Activated naive CD4-positive, alpha-beta T cell treated with Interleukin-2 at 50 U/mL for 16 hours (primary cell): Measurements from ENCODE around the gene RAB6B.

Experiments
- DNase-seq: peaks from one replicate; pipeline ENCODE4 v3.0.0-alpha.2; 2020

Gene RAB6B

GRCh38 chr3:133895208-133896001 lies at the start of gene RAB6B:
RAB6B (minus strand) TSS chr3:133895882; CDS start chr3:133895466, 416 bp downstream.
- no peak for DNase-seq

DNA sequence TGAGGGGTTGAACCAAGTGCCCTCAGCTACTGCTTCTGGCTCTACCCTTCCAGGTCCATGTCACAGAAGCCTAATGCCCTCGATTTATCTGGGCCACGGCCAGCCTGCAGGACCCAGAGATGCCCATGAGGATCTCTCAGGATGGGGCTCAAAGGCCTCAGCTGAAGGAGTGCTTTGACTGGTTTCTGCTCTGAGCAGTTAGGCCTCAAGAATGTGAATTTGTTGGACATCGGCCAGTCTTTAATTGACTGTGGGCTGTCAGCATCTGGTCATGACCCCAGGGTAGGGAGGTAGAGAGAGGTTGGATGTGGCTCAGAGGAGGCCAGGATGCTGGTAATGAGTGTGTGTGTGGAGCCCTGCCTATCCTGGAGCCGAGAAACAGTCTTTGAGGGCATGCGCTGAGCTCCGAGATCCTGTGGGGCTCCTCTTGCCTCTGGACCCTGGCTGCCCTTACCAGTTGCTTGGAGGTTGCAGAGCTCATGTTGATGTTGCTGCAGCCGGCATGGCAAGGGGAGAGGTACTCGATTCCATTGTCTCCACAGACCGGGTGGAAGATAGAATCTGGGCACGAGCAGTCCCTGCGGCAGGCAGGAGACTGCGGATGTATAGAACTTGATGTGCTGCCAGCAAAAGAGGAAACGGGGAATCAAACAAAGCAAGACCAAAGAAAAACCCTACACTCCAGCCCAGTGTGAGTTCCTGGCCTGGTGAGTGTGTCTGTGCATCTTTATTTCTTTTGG lies 49.1 kb upstream of the RAB6B start:
- no peak for DNase-seq

GRCh38 chr3:133944181-133944580 lies 48.5 kb upstream of the RAB6B start:
- no peak for DNase-seq

DNA sequence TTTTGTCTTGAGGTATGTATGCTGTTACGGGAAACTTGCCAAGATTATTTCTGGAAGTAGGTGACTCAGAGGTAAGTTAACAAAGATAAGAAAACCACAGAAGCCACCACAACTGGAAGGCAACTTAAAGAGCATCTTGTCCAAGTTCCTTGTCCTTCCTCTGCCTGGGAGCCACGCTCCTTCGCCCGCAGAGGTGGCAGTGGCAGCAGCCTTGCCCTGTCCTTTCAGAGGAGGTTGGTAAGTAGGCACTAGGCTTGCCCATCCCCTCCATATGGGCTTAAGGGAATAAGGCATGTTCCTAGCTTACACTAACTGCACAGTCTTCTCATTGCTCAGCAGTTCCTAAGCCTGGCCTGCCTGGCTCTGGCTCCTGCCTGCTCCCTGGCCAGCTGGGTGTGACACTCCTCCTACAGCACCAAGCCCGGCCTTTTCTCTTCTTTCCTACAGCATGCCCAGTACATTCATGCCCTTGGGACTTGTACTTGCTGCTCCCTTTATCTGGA lies 48.0 kb upstream of the RAB6B start:
- no peak for DNase-seq

DNA sequence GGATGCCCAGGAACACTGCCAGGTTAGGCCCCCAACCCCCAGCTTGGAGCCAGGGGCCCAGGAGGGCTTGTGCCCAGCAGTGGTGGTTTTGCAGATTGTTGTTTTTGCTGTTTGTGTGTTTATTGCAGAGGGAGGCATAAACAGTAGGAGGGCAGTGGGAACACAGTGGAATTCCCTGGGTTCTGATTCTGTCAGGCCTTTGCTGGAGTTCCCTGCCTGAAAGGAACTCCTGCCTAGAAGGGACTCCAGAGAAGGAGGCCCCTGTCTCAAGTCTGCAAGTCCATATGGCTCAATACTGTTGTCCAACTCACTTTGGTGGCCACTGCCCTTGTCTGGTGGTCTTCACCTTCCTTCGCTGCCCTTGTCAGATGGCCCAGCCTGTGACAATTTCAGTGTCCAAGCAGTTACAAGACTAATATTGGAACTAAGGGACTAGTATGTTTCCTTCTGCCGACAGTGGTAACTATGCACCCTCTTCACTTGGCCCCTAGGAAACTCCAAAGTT lies 47.4 kb upstream of the RAB6B start:
- DNase-seq, result no peak

- no peak for DNase-seq
Observed at GRCh38 chr3:133941415-133941821, 45.7 kb upstream of the RAB6B start.

GRCh38 chr3:133940536-133940935 lies 44.9 kb upstream of the RAB6B start:
- DNase-seq, result no peak

GRCh38 chr3:133939463-133939835 lies 43.8 kb upstream of the RAB6B start:
- no peak for DNase-seq

GRCh38 chr3:133938770-133939462 lies 43.2 kb upstream of the RAB6B start:
- no peak for DNase-seq

DNA sequence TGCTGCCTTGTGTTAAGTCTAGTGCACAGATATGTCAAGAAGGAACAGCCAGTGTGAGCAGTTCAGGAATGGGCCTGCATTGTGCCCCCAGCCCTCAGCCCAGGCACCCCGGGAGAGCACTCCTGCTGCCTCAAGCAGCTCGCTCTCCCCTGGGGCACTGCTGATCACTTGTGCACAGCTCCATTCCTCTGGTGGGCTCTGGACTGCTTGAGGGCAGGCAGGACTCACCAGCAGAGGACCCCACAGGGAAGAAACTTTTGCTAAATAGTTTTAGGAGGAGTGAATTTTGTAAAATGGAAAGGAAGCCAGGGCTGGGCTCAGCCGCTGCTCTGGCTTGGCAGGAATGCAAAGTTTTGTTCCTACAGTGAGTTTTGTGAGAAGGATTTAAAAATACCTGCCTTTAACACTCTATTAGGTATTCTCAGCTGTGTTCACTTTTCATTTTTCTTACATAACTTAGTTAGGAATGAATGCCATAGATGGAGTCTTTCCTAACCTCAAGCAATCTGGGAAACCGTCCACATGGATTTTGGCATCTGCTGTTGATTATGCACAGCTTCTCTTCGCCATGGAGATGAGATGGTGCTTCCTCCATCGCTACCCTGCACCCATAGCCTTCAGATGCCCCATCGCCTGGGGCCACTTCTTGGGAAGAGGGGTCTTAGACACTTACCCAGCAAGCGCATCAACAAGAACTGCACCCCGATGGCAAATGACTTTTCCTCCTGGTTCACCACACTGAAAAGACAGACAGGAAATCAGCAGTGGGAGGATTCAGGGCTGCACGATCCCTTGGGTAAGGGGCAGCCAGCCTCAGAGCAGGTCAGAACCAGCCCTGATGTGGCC lies 42.3 kb upstream of the RAB6B start:
- DNase-seq, result no peak

- no peak for DNase-seq
Observed at GRCh38 chr3:133937061-133937686, 41.5 kb upstream of the RAB6B start.

GRCh38 chr3:133935843-133936769 lies 40.4 kb upstream of the RAB6B start:
- DNase-seq, result no peak

DNA sequence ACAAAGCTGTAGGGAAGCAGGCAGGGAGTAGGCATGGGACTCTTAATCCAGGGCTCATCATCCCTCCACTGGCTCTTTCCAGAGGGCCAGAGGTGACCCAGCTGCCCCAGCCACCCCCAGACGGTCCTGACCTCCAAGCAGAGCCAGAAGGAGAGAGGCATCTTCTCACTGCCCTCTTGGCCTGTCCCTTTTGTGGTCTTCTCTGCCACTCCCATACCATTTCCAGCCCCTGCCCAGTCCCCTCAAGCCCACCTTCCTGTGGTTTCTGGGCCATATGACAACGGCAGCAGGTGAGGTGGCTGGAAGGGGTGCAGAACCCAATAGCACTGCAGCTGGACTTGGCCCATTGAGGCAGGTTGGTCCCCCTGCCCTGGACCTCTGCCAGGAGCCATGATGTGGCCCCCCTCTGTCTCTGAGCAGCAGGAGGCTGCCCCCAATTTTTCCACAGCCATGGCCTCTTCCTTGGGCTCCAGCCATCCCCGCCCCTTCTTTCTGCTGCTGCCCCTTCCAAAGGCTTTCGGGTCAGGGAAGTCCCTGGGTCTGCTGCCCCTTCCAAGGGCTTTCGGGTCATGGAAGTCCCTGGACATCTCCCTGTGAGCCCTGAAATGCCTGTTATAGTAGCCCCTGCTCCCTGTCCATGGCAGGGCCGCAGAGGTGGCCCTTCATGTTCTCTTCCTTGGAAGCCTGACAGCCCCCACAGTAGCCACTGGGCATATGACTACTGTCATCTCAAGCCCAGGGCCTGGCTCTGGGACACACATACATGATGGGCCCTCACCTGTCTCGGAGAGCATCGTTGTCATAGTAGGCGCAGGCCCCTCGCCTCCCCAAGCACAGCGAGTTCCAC lies 39.5 kb upstream of the RAB6B start:
- no peak for DNase-seq

GRCh38 chr3:133934073-133934970 lies 38.6 kb upstream of the RAB6B start:
- DNase-seq, result no peak

DNA sequence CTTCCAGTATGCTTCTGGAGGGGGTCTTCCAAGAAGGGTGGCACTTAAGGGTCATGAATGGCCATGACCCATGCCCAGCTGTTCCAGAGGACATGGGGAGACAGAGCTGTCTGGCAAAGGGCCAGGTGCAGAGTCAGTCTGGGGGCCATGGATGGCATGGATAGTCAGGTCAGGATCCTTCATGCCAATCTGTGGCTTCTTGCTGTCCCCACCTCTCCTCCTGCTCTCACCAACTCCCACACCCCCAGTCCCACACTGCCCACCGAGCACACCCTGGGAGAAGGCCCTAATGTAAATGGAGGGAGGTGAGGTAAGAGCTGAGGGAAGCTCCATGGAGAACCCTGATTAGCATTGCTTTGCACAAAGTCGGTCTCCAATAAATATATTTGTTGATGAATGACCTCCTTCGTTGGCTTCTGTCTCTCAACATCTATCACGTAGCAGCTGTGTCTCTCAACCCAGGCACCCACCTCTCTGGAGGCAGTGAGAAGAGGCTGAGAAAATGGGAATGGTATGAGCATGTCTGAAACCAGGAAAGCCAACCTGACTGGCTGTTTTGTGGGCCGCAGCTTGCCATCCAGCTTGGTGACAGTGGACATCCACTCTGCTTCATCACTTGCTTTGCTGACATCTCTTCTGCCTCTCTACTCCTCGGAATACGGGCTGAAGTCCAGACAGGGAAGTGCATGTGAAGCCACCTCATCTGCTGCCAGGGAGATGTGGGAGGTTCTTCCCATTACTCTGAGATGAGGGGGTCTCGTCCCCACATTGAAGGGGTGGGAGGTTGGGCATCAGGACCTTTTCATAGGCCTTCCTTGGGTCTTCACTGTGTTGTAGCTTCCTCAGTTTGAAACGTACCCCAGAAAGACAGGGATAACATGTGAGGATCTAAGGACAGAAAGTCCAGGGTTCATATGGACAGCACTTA lies 37.7 kb upstream of the RAB6B start:
- DNase-seq, result no peak

GRCh38 chr3:133932009-133932408 lies 36.3 kb upstream of the RAB6B start:
- DNase-seq, result no peak

GRCh38 chr3:133931084-133931483 lies 35.4 kb upstream of the RAB6B start:
- DNase-seq, result no peak
